ENCODE measurements around the gene NCF1.
"Not testable (repeated sequence)": the region's sequence is repeated elsewhere in the genome, so short reads cannot be mapped to it uniquely, and the experiment has no call there.

NCF1 gene

DNA sequence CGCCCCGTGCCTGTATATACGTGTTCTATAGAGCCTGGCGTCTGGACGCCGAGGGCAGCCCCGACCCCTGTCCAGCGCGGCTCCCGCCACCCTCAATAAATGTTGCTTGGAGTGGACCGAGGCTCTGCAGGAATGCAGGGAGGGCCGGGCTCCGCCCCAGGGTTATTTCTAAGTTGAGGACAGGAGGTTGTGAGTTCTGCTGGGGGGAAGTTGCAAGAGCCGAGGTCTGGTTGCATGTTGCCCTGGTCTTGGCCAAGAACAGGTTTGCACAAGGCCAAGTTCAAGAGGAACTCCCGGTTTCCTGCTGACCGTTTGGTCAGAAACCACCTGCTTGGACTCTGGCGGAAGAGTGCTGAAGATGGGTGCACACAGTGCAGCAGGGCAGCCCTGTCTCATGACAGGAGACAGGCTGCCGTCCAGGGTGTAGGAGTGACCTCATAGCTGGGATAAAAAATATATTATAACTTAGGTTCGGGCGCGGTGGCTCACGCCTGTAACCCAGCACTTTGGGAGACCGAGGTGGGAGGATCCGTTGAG is 15.5 kb downstream of the NCF1 start:
- not testable (repeated sequence) for DNase-seq

DNA sequence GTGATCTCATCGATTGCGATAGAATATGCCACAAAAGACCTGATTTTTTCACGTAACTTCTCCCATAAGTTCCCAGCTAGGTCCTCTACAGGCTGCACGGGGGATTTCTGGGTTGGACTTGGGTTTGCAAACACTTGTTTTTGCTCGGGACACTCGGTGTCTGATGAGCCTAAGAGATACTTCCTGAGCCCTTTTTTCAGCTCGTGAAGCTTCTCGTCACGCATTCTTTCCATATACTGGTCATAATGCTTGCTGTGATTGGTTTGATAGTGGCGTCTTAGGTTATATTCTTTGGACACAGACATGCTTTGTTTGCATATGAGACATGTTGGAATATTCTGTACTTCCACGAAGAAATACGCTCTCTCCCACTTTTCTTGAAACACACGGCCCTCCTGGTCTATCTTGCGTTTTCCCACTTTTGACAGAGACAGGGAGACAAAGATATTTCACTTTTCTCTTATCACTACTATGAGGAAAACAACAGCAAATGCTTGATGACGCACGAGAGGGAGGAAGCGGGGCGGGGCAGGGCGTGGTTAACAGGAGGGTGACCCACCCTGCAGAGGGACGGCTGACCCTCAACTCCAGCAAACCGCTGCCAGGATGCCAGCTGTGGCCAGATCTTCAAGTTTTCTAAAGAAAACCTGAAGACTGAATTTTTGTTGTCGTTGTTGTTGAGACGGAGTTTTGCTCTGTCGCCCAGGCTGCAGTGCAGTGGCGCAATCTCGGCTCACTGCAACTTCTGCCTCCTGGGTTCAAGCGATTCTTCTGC is 24.2 kb downstream of the NCF1 start:
- DNase-seq: not testable (repeated sequence)

- peak; percentile 13 for DNase-seq
Measured at GRCh38 chr7:74798644-74799043, 24.8 kb downstream of the NCF1 start.

GRCh38 chr7:74815882-74816281 is 42.1 kb downstream of the NCF1 start:
- not testable (repeated sequence) for DNase-seq

- not testable (repeated sequence) for DNase-seq
Measured at GRCh38 chr7:74820146-74820805, 46.5 kb downstream of the NCF1 start.

DNA sequence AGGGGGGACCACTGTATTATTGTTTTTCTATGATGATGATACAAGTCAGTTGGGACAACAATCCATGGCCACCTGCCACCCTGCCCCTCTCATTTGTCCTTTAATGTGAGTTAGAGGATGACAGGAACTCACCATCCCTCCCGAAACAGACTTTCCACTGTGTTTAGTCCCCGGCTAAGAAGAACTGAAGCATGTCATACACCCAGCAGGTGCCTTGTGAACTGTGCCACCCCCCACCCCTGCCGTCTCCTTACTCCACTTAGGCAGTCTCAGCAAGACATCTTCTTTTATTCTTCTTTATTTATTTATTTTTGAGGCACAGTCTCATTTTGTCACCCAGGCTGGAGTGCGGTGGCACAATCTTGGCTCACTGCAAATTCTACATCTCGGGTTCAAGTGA is 47.4 kb downstream of the NCF1 start:
- not testable (repeated sequence) for DNase-seq

DNA sequence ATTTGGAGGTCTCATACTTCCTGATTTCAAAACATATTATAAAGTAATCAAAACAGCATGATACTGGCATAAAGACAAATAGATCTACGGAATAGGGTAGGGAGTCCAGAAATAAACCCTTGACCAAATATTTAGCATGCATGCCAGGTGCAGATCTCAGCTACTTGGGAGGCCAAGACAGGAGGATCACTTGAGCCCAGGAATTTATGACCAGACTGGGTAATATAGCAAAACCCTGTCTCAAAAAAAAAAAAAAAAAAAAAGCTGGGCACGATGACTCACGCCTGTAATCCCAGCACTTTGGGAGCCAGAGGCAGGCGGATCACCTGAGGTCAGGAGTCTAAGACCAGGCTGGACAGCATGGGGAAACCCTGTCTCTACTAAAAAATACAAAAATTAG is 56.1 kb downstream of the NCF1 start:
- DNase-seq: not testable (repeated sequence)

DNA sequence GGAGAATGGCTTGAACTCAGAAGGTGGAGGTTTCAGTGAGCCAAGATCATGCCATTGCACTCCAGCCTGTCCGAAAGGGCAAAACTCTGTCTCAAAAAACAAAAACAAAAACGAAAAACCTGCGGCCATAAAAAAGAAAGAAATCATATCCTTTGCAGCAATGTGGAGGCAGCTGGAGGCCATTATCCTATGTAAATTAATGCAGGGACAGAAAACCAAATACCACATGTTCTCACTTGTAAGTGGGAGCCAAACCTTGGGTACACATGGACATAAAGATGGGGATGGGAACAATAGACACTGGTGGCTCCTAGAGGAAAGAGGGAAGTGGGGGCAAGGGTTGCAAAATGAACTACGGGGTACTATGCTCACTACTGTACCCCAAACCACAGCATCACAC is 56.6 kb downstream of the NCF1 start:
- DNase-seq: not testable (repeated sequence)

Measured in activated CD4-positive, alpha-beta T cell treated with anti-CD3 and anti-CD28 coated beads for 48 hours (primary cell).